Measurements from ENCODE around the gene NSUN4.

Gene NSUN4

DNA sequence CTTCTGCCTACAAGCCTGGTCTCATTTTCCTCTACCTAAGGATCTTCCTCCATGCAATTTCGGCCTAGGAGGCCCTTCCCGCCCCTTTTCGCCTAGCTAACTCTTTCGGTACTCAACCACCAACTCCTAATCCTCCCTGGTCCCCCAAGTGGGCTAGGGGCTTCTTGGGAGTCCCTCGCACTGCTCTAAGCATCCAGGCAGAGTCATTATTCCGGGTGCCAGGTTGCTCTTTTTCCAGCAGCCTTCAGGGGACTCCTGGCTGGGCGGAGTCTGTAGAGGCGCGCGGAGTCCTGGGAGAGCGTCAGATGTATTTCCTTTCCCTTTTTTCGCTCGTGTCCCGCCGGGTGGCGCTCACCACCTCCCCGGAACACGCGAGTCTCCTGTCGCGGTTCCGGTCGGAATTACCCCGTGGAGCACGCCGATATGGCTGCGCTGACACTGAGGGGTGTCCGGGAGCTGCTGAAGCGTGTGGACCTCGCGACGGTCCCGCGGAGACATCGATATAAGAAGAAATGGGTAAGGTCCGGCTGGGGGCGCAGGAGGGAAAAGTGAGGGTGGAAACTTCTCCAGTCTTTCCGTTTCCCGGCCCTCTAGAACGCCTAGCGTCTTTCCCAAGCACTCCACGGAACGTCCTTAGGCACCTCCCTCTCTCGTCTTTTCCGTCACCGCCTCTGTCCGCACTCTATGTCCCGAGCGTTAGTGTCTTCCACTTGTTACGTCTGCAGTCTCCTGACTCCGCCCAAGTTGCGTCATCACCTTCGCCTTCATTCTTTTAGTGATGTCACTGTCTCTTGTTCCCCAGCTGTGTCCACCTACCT is at the start of gene NSUN4:
Gene NSUN4 (plus strand): TSS at position 404 of the 818 bp plus-strand sequence. CDS start 20 bp downstream, at position 424.
- Histone ChIP-seq H3K9me3 (ENCODE audit: insufficient read depth, low read depth, low read length) (no peaks in the 10 kb centered on the region), H3F3A (ENCODE audit: low read depth) (no peaks in the 10 kb centered on the region), H2AFZ (ENCODE audit: low read length) (peak within 1 kb of the TSS; percentile 97), H3K36me3 (ENCODE audit: insufficient read depth, low read length) (no peaks in the 10 kb centered on the region; the same call in 1 of the 2 replicates), H3K27me3 (ENCODE audit: insufficient read depth, low read length, poor library complexity, severe bottlenecking) (no peaks in the 10 kb centered on the region), H3K4me1 (ENCODE audit: insufficient read depth, low read length, poor library complexity, severe bottlenecking) (peaks cover 44% of the 10 kb centered on the region), H4K20me1 (ENCODE audit: insufficient read depth, low read length, poor library complexity, severe bottlenecking) (peaks cover 22% of the 10 kb centered on the region), H3K79me2 (ENCODE audit: insufficient read depth, low read length) (peaks cover 51% of the 10 kb centered on the region), H3K4me3 (ENCODE audit: low read length, poor library complexity, severe bottlenecking) (peak within 1 kb of the TSS; percentile 99), H3K9me2 (replicated peaks; ENCODE audit: low read depth, low read length) (no peaks in the 10 kb centered on the region), H3K4me2 (ENCODE audit: low read depth, low read length, poor library complexity, severe bottlenecking) (peak within 1 kb of the TSS; percentile 100), H3K9ac (ENCODE audit: low read depth, low read length, poor library complexity, severe bottlenecking) (peak within 1 kb of the TSS; percentile 96)
- TF ChIP-seq, protein P1, sequence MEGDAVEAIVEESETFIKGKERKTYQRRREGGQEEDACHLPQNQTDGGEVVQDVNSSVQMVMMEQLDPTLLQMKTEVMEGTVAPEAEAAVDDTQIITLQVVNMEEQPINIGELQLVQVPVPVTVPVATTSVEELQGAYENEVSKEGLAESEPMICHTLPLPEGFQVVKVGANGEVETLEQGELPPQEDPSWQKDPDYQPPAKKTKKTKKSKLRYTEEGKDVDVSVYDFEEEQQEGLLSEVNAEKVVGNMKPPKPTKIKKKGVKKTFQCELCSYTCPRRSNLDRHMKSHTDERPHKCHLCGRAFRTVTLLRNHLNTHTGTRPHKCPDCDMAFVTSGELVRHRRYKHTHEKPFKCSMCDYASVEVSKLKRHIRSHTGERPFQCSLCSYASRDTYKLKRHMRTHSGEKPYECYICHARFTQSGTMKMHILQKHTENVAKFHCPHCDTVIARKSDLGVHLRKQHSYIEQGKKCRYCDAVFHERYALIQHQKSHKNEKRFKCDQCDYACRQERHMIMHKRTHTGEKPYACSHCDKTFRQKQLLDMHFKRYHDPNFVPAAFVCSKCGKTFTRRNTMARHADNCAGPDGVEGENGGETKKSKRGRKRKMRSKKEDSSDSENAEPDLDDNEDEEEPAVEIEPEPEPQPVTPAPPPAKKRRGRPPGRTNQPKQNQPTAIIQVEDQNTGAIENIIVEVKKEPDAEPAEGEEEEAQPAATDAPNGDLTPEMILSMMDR (conservative IDR thresholded peaks at IDR 0.05; ENCODE audit: low read length), result peak; percentile 73
- no peak for TF ChIP-seq EZH2phosphoT487 (IDR thresholded peaks at IDR 0.05; ENCODE audit: borderline replicate concordance)

DNA sequence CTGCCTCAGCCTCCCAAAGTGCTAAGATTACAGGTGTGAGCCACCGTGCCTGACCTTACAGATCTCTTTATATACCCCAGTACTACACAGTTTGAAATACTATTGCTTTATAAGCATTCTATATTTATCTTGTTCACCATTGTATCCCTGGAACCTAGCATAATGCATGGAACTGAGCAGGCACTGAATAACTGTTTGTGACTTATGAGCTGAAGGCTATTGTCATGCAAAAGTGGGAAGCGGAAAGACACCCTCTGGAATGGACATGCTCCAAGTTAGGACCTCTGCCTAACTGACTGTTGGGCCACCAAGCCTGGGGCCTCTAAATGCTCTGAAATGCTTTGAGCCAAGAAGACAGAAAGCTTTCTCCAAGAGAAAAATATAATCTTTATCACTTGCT is 45.3 kb upstream of the NSUN4 start:
- Histone ChIP-seq H3K9me2 (replicated peaks; ENCODE audit: low read depth, low read length) (no peaks in the 10 kb centered on the region), H3K9me3 (ENCODE audit: insufficient read depth, low read depth, low read length) (no peaks in the 10 kb centered on the region), H4K20me1 (ENCODE audit: insufficient read depth, low read length, poor library complexity, severe bottlenecking) (peaks cover 17% of the 10 kb centered on the region), H2AFZ (ENCODE audit: low read length) (no peak overlapping the region), H3K79me2 (ENCODE audit: insufficient read depth, low read length) (peaks cover 26% of the 10 kb centered on the region), H3K4me1 (ENCODE audit: insufficient read depth, low read length, poor library complexity, severe bottlenecking) (peaks cover 7% of the 10 kb centered on the region), H3F3A (ENCODE audit: low read depth) (no peaks in the 10 kb centered on the region), H3K4me2 (ENCODE audit: low read depth, low read length, poor library complexity, severe bottlenecking) (no peak overlapping the region), H3K27me3 (ENCODE audit: insufficient read depth, low read length, poor library complexity, severe bottlenecking) (no peaks in the 10 kb centered on the region), H3K9ac (ENCODE audit: low read depth, low read length, poor library complexity, severe bottlenecking) (no peak overlapping the region), H3K36me3 (ENCODE audit: insufficient read depth, low read length) (peaks cover 32% of the 10 kb centered on the region; the same call in 1 of the 2 replicates), H3K4me3 (ENCODE audit: low read length, poor library complexity, severe bottlenecking) (no peak overlapping the region)
- TF ChIP-seq EZH2phosphoT487 (IDR thresholded peaks at IDR 0.05; ENCODE audit: borderline replicate concordance), result no peak
- TF ChIP-seq, protein P1 (conservative IDR thresholded peaks at IDR 0.05; ENCODE audit: low read length), result no peak

DNA sequence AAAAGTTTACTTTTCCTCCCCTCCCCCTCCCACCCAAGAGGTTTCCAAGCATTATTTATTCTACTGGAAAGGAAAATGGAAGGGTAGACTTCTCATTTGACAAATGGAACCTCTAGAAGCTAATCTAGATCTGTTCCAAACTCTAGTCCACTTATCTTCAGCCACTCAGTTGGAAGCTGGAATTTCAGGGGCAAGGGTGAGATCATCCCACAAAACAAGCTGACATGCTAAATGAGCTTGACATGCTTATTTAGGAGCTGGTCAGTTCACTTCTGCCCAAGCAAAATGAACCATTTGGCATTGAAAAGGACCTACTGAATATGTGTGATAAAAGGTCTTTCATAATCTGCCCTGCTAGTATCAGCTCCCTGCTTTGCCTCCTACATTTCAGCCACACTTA is 42.2 kb upstream of the NSUN4 start:
- TF ChIP-seq EZH2phosphoT487 (IDR thresholded peaks at IDR 0.05; ENCODE audit: borderline replicate concordance), result no peak
- TF ChIP-seq, protein P1 (conservative IDR thresholded peaks at IDR 0.05; ENCODE audit: low read length), result no peak
- peaks cover 21% of the 10 kb centered on the region for H3K4me1 ChIP-seq (ENCODE audit: insufficient read depth, low read length, poor library complexity, severe bottlenecking)
- peaks cover 36% of the 10 kb centered on the region for H4K20me1 ChIP-seq (ENCODE audit: insufficient read depth, low read length, poor library complexity, severe bottlenecking)
- H3K9me3 ChIP-seq (ENCODE audit: insufficient read depth, low read depth, low read length), result no peaks in the 10 kb centered on the region
- H2AFZ ChIP-seq (ENCODE audit: low read length), result no peak overlapping the region
- H3K9me2 ChIP-seq (replicated peaks; ENCODE audit: low read depth, low read length), result no peaks in the 10 kb centered on the region
- H3K4me3 ChIP-seq (ENCODE audit: low read length, poor library complexity, severe bottlenecking), result no peak overlapping the region
- no peaks in the 10 kb centered on the region for H3F3A ChIP-seq (ENCODE audit: low read depth)
- H3K27me3 ChIP-seq (ENCODE audit: insufficient read depth, low read length, poor library complexity, severe bottlenecking), result peaks cover 4% of the 10 kb centered on the region
- no peak overlapping the region for H3K9ac ChIP-seq (ENCODE audit: low read depth, low read length, poor library complexity, severe bottlenecking)
- H3K79me2 ChIP-seq (ENCODE audit: insufficient read depth, low read length), result peaks cover 53% of the 10 kb centered on the region
- peaks cover 32% of the 10 kb centered on the region; the same call in 1 of the 2 replicates for H3K36me3 ChIP-seq (ENCODE audit: insufficient read depth, low read length)
- H3K4me2 ChIP-seq (ENCODE audit: low read depth, low read length, poor library complexity, severe bottlenecking), result no peak overlapping the region

All from Loucy (cell line).